K562 (cell line): ENCODE results near the gene PCBP3. TPM values are rescaled to one million over a fixed set of nuclear protein-coding genes. Genes with fewer than 3 reads are reported as not detected.

Source experiments
- BCLAF1 ChIP-seq, 2 experiments: fragments of 450-650 bp in 1 of 2; IDR thresholded peaks; 2 replicates each; pipeline ENCODE4 v1.6.1; 2011 to 2017; ENCODE audit warnings: low read depth in 2 of 2, antibody characterized with exemption in 1 of 2, borderline replicate concordance in 1 of 2, low read length in 1 of 2, mild to moderate bottlenecking in 1 of 2, mixed read lengths in 1 of 2; ENCODE audit not compliant: control insufficient read depth in 1 of 2
- E2F6 ChIP-seq, 2 experiments: IDR thresholded peaks; 2 replicates each; pipeline ENCODE4 v1.6.1; 2011; ENCODE audit warnings: borderline replicate concordance in 1 of 2, control low read depth in 1 of 2, low read depth in 1 of 2, low read length in 1 of 2, mild to moderate bottlenecking in 1 of 2, mixed read lengths in 1 of 2, moderate library complexity in 1 of 2; ENCODE audit not compliant: insufficient read depth in 1 of 2, insufficient read length in 1 of 2, poor library complexity in 1 of 2, severe bottlenecking in 1 of 2; ENCODE audit errors: extremely low read depth in 1 of 2
- ID3 ChIP-seq, 2 experiments: fragments of 250-450 bp in 1 of 2; fragments of 450-650 bp in 1 of 2; sonication (Bioruptor Pico) in 1 of 2; IDR thresholded peaks; 2 replicates each; pipeline versions ENCODE4 v1.6.1 to v1.8.0; 2016 to 2021; ENCODE audit warnings: mild to moderate bottlenecking in 2 of 2, moderate library complexity in 2 of 2, missing compliant biosample characterization in 1 of 2, missing genetic modification characterization in 1 of 2
- MAZ ChIP-seq, 2 experiments: fragments of 450-650 bp in 1 of 2; sonication (generic) in 1 of 2; formaldehyde crosslinking; IDR thresholded peaks in 1 of 2; conservative IDR thresholded peaks in 1 of 2; 2 replicates each; pipeline versions ENCODE4 v1.4.0 to v1.5.0; 2020; ENCODE audit warnings: mild to moderate bottlenecking in 1 of 2, missing genetic modification reagents in 1 of 2
- MEF2D ChIP-seq: conservative IDR thresholded peaks from 2 replicates; pipeline ENCODE4 v1.6.1; 2016; ENCODE audit warnings: low read depth, missing genetic modification characterization, missing compliant biosample characterization
- MTA3 ChIP-seq: fragments of 450-650 bp; formaldehyde crosslinking; IDR thresholded peaks from 2 replicates; pipeline ENCODE4 v1.6.1; 2017; ENCODE audit warnings: mild to moderate bottlenecking, borderline replicate concordance
- NONO ChIP-seq, 2 experiments: fragments of 200-400 bp in 1 of 2; fragments of 450-650 bp in 1 of 2; formaldehyde crosslinking in 1 of 2; IDR thresholded peaks; 2 replicates each; pipeline ENCODE4 v1.6.1; 2017; ENCODE audit warnings: low read depth in 2 of 2, mild to moderate bottlenecking in 2 of 2, moderate library complexity in 2 of 2, low read length in 1 of 2
- POLR2AphosphoS2 ChIP-seq: IDR thresholded peaks from 2 replicates; pipeline ENCODE4 v1.6.1; 2012; ENCODE audit warnings: low read length, improper control_type of control experiment
- PTBP1 ChIP-seq: fragments of 200-400 bp; formaldehyde crosslinking; IDR thresholded peaks from 2 replicates; pipeline ENCODE4 v1.6.1; 2017; ENCODE audit warnings: low read depth, low read length
- SMC3 ChIP-seq: conservative IDR thresholded peaks from 2 replicates; pipeline ENCODE4 v1.6.1; 2011; ENCODE audit warnings: low read depth, low read length, improper control_type of control experiment; ENCODE audit not compliant: insufficient read depth
- STAG1 ChIP-seq: sonication (generic); formaldehyde crosslinking; IDR thresholded peaks from 2 replicates; pipeline ENCODE4 v1.5.0; 2020; ENCODE audit warnings: missing genetic modification reagents, borderline replicate concordance
- TOE1 ChIP-seq, 2 experiments: fragments of 450-650 bp in 1 of 2; sonication (generic) in 1 of 2; formaldehyde crosslinking in 1 of 2; IDR thresholded peaks; 2 replicates each; pipeline versions ENCODE4 v1.7.1 to v1.8.0; 2016 to 2022; ENCODE audit warnings: borderline replicate concordance in 2 of 2, mild to moderate bottlenecking in 2 of 2, antibody characterized with exemption in 1 of 2, inconsistent platforms in 1 of 2, low read depth in 1 of 2, missing genetic modification reagents in 1 of 2, moderate library complexity in 1 of 2
- XRCC4 ChIP-seq: IDR thresholded peaks from one replicate; pipeline ENCODE4 v1.6.1; 2011; ENCODE audit not compliant: insufficient read depth, insufficient read length; ENCODE audit errors: extremely low read depth
- ZKSCAN1 ChIP-seq: fragments of 150-350 bp; IDR thresholded peaks from 2 replicates; pipeline ENCODE4 v1.6.1; 2016; ENCODE audit warnings: low read depth, low read length
- ZNF3 ChIP-seq: fragments of 250-450 bp; sonication (Bioruptor Pico); IDR thresholded peaks from 2 replicates; pipeline ENCODE4 v1.5.0; 2021; ENCODE audit warnings: mild to moderate bottlenecking, moderate library complexity
- ZNF444 ChIP-seq: fragments of 250-450 bp; sonication (Bioruptor Pico); IDR thresholded peaks from 2 replicates; pipeline ENCODE4 v1.4.0; 2020; ENCODE audit warnings: mild to moderate bottlenecking, moderate library complexity
- ZNF75A ChIP-seq: fragments of 450-650 bp; formaldehyde crosslinking; IDR thresholded peaks from 2 replicates; pipeline ENCODE4 v1.4.0; 2020; ENCODE audit warnings: mild to moderate bottlenecking
- polyA plus RNA-seq, 8 experiments: library from polyadenylated mRNA; depleted of rRNA in 4 of 8; stranded (reverse) in 5 of 8; unstranded in 3 of 8; fragments of >200 nt; fragmentation: Nextera tagmentation in 2 of 8; fragmentation: Illumina TruSeq in 1 of 8; extraction: Ambion mirVana in 2 of 8; extraction: Trizol in 1 of 8; gene quantifications; 2 replicates each; pipeline versions ENCODE4 v1.2.1 to v1.2.3, GENCODE V29; 2011 to 2014; ENCODE audit warnings: inconsistent platforms in 1 of 8, missing spikeins in 1 of 8
- total RNA-seq, 7 experiments: library from RNA; depleted of rRNA in 6 of 7; stranded (reverse); fragments of >200 nt in 6 of 7; fragmentation: Illumina TruSeq in 2 of 7; extraction: Trizol in 2 of 7; gene quantifications; 2 replicates each; pipeline versions ENCODE4 v1.2.1 to v1.2.3, GENCODE V29; 2011 to 2021; ENCODE audit warnings: low replicate concordance in 1 of 7
- TF ChIP-seq, protein P1 (sequence below): sonication (generic); IDR thresholded peaks from 2 replicates; pipeline ENCODE4 v1.6.1; 2016

The PCBP3 gene
- total and polyA plus RNA-seq, 9 of the 15 experiments (the other 6 are each of a cell fraction or from before 2014, with no cell fraction given): 0.18 TPM; not detected in 8

DNA sequence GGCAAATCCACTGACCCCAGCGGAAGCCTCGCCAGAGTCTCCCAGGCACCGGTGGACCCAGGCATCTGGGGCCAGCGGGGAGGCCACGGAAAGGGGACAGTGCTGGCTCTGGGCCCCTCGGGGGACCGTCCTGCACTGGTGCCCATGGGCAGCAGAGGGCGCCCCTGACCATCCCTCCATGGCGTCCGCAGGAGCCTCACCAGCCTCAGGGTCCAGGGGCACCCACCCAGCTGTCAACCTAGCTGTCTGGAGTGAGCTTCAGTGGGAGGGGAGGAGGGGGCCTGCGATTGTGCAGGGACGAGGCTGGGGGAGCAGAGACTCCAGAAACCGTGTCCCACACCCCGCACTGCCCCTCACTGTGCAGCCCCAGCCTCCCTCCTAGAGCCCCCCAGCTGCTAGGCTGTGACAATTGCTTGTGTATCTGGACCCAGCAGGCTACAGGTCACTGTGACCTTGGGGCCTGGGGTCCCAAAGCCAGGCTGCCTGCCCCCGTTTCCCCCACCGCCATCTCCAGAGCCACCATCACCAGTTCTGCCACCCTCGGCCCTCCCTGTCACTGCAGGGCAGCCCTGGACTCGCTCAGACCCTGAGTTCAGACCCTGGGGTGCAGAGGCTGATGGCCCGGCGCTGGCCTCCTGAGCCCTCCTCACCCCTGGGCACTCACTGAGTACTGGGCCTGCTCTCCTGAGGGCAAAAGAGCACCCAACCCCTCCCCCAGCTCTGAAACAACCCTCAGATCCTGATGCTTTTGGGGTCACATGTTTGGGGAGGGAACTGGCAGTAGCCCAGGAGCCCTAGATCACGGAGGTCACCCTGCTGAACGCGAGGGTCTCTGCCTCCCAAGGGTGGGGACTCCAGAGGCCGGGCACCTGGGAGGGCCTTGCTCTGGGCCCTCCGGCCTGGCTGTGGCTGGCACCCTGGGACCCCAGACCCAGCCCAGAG, 327.4 kb downstream of the PCBP3 start (continued):
- TF ChIP-seq ZNF75A (CRISPR knock-in tag) (no peak), STAG1 (CRISPR knock-in tag) (peak; percentile 90; the same call in 1 of the 2 replicates), MTA3 (0 out of 2 replicates have a peak, but pooled peaks have one; percentile 27), NONO (IDR thresholded peaks at IDR 0.05; ENCODE audit: low read depth in 2 of 2, low read length in 1 of 2) (no peak), XRCC4 (no peak), ZKSCAN1 (no peak), SMC3 (peak; percentile 80), ZNF3 (CRISPR knock-in tag) (no peak), PTBP1 (no peak), POLR2AphosphoS2 (no peak), MEF2D (tag) (no peak), E2F6 (IDR thresholded peaks at IDR 0.05; ENCODE audit: borderline replicate concordance in 1 of 2, extremely low read depth in 1 of 2, insufficient read depth in 1 of 2, insufficient read length in 1 of 2, low read depth in 1 of 2, low read length in 1 of 2, poor library complexity in 1 of 2, severe bottlenecking in 1 of 2) (no peak), BCLAF1 (IDR thresholded peaks at IDR 0.05; ENCODE audit: borderline replicate concordance in 1 of 2, control insufficient read depth in 1 of 2, low read depth in 2 of 2, low read length in 1 of 2) (no peak), MAZ (CRISPR knock-in tag; conservative IDR thresholded peaks at IDR 0.05 in 1 of 2, IDR thresholded peaks at IDR 0.05 in 1 of 2) (0 out of 4 replicates have a peak, but pooled peaks of 1 of the 2 experiments have one; percentile 52), ID3 (CRISPR knock-in tag; IDR thresholded peaks at IDR 0.05) (no peak), ID3 (tag; IDR thresholded peaks at IDR 0.05) (no peak), ZNF444 (CRISPR knock-in tag) (no peak), TOE1 (IDR thresholded peaks at IDR 0.05; ENCODE audit: borderline replicate concordance) (no peak), TOE1 (CRISPR knock-in tag; IDR thresholded peaks at IDR 0.05; ENCODE audit: borderline replicate concordance, low read depth) (no peak)
- TF ChIP-seq, protein P1, sequence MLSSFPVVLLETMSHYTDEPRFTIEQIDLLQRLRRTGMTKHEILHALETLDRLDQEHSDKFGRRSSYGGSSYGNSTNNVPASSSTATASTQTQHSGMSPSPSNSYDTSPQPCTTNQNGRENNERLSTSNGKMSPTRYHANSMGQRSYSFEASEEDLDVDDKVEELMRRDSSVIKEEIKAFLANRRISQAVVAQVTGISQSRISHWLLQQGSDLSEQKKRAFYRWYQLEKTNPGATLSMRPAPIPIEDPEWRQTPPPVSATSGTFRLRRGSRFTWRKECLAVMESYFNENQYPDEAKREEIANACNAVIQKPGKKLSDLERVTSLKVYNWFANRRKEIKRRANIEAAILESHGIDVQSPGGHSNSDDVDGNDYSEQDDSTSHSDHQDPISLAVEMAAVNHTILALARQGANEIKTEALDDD: no peak
